GM12872 (cell line): ENCODE measurements around the gene COX17.

Experiments used
- TF ChIP-seq, protein P1 (sequence below): IDR thresholded peaks from 3 replicates; pipeline ENCODE4 v1.5.1; 2011; ENCODE audit warnings: low read depth, mild to moderate bottlenecking, low read length, moderate library complexity; ENCODE audit not compliant: insufficient read depth

COX17 gene

DNA sequence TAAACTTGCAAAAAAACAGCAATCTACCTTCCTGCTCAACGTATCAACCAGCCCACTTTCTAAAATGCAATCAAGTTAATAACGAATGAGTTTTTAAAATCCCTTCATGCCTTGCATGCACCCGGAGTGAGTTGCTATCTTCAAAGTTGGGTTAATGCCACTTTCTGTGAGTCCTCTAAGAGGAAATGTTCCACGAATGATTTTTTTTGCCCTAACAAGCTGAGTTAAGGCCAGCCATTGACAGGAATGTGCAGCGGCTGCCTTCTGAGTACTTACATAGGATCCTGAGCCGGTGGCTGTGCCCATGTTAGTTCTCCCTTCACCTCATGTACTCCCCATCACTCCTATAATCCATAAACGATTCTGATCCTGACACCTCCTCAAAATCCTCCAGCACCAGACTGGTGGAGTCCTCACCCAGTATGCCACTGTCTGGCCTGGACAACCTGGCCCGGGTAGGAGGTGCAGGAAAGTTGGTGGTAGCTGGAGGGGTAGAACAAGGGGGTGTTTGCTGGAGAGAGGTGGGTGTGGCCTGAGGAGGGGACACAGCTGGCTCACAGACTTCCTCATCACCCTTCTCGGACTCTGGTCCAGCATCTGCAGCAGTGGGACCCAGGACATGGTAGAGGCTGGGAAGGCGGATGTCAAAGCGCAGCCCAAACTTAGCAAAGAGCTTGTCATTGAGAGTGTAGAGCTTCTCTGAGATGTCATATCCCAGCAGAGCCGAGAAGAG, 29.2 kb downstream of the COX17 start:
- TF ChIP-seq, protein P1, sequence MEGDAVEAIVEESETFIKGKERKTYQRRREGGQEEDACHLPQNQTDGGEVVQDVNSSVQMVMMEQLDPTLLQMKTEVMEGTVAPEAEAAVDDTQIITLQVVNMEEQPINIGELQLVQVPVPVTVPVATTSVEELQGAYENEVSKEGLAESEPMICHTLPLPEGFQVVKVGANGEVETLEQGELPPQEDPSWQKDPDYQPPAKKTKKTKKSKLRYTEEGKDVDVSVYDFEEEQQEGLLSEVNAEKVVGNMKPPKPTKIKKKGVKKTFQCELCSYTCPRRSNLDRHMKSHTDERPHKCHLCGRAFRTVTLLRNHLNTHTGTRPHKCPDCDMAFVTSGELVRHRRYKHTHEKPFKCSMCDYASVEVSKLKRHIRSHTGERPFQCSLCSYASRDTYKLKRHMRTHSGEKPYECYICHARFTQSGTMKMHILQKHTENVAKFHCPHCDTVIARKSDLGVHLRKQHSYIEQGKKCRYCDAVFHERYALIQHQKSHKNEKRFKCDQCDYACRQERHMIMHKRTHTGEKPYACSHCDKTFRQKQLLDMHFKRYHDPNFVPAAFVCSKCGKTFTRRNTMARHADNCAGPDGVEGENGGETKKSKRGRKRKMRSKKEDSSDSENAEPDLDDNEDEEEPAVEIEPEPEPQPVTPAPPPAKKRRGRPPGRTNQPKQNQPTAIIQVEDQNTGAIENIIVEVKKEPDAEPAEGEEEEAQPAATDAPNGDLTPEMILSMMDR = no peak

DNA sequence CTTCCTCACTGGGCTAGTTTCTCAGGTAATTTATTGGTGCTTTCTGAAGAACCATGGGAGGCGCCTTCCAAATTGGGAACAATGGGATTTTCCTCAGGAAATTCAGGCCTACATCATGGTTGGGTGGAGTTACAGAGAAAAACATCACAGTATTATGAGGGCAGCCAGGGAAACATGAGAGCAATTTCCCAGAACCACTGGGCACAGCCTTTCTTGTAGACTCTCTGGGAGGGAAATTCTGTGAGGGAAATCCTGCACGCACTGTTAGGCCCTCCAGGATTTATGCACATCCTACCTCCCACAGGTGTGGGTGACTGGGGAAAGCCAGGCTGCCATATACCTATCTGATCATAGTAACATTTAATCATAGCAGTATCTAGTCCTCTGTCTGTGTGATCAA, 30.0 kb downstream of the COX17 start:
- TF ChIP-seq, protein P1 = no peak

DNA sequence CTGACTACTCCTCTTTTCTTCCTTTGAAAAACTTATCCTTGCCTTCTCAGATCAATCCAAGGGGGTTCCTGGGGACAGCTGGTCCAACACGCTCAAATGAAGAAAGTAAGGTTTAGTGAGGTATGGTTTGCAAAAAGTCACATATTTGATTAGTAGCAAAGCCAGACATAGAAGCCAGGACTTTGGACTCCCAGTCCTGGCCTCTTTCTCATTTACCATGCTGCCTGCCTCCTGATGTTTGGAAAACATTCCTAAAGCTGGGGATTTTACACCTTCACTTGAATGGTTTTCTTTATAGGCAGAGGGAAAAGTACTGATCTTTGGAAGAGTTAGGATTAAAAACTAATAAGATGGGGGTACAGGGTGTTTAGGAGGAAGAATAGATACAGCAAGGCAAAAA, 31.4 kb downstream of the COX17 start:
- TF ChIP-seq, protein P1 = no peak

DNA sequence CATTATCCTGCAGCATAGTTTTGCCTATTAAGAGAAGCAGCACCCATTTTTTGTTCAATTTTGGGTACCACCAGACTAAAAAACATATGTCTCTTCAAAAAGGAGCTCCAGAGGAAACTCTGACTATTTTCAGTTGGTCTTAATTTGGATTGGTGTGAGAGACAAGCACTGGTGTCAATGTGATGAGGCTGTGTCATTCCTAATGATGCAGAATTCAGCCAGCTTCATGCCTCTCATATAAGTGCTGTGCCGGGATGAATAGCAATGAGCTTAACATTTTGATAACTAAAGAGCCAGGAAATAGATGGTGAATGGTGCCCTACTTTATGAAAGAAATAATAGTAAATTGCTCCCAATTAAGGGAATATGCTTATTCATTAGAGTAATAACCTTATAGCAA, 32.7 kb downstream of the COX17 start:
- TF ChIP-seq, protein P1 = no peak

DNA sequence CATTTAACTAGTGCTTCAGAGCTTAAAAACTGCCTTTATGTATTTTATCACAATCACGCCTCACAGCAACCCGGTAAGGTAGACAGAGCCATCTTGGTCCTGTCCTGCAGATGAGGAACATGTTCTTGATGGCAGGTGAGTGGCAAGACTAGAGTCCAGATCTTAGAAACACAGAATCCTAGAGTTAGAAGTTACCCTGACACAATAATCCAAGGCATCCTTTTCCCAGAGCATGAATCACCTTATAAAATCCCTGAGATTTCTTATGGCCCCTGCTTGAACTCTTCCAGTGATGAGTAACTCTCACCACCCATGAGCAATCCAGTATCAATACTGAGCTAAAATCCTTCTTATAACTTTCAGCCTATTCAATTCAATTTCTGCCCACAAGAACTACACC, 33.7 kb downstream of the COX17 start:
- TF ChIP-seq, protein P1 = no peak

DNA sequence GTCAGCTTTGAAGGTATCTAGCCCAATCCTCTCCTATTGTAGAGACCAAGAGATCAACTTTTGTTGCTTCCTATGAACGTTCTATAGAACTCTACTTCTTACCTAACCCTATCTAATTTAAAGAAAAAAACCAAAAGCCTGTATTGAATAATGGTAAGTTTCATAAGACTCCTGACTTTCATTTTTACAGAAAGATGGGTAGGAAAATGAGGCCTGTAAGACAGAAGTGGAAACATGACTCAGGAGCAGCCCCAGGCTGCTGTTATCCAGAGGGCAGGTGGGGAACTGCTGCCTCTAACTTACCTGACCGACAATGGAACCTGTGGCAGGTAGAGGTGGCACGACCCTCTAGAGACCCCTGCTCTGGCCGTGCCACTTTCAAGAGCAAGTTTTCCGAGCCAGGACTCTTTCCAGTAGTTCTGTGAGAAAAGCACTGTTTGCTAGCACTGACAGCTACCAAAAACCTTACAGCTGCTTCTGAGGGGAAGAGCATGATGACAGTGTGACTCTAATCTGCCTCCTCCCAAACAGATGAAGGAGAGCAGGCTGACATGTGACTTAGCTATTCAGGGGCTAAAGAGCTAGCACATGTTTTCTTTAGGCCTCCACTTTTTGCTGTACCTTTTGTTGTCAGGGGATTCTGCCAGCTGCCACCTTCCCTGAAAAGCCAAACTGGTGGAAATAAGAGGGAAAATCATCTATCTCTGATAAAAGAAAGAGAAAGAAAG, 34.3 kb downstream of the COX17 start:
- TF ChIP-seq, protein P1 = no peak

DNA sequence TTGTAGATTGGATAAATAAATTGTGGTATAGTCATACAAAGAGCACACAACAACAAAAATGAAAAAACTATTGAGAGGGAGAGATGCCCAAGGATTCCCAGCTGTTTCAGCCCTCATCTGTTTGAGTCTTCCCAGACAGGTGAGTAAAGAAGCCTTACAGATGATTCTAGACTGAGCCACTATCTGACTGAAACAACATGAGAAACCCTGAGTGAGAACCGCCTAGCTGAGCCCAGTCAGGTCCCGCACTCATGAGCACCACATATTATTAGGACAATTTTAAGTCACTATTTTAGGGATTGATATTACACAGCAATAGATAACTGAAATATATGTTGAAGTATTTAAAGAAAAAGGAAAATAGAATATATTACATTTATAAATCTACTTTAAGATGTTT, 35.8 kb downstream of the COX17 start:
- TF ChIP-seq, protein P1 = no peak
